ENCODE data around the gene SLC37A2.
"Not testable (repeated sequence)": the region's sequence is repeated elsewhere in the genome, so short reads cannot be mapped to it uniquely, and the experiment has no call there.

The SLC37A2 gene

DNA sequence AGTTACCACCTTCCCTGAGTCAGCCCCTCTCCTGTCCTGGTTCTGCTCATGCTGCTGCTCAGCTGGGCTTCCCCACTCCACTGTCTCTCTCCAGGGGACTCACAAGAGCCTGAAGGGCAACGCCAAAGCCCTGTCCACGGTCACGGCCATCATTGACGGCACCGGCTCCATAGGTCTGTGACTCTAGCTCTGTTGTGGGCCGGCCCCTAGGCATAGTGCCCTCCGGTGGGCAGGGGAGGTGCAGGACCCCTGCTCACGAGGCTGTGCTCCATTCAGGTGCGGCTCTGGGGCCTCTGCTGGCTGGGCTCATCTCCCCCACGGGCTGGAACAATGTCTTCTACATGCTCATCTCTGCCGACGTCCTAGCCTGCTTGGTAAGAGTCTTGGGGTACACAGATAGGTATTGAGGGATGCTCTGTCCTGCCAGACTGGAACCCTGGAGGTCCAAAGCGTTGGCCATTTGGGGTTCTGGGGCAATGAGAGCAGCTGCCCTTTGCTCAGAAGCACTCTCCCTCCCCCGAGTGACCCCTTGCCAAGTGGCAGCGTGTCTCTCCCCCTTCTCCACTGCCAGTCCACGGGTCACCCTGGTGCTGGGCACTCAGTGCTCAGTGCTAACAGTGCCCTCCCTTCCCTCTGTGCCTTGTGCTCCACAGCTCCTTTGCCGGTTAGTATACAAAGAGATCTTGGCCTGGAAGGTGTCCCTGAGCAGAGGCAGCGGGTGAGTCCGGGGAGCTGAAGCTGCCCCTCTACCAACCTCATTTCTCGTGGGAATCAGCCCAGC, 22.4 kb downstream of the SLC37A2 start:
- DNase-seq = no peak

DNA sequence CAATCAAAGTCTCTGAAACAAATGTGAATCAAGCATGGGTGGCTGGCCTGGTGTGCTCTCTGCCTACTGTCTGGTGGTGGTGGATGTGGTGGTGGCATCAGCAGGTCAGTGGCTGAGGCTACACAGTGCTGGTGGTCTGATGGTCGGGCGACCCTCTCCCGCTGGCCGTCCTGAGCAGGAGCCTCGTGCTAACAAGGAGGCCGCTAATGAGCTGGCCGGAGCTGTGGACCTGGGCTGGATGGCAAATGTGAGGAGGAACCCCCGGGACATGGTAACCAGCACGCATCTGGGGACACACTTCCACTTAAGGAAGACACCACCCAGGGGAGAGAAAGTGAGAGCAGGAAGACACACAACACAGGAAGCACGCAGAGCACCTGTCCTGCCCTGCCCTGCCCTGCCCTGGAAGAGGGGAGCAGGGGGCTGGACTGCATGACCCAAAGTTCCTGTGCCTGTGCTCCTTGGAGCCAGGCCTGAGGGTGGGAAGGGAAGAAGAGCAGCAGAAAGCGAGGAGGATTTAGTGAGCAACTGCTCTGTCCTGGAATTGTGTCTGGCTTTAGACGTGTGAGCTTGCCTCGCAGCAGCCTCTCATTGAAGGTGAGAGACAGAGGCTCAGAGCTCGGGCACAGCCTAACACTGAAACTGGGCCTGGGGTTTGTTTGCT, 23.7 kb downstream of the SLC37A2 start:
- DNase-seq = no peak

DNA sequence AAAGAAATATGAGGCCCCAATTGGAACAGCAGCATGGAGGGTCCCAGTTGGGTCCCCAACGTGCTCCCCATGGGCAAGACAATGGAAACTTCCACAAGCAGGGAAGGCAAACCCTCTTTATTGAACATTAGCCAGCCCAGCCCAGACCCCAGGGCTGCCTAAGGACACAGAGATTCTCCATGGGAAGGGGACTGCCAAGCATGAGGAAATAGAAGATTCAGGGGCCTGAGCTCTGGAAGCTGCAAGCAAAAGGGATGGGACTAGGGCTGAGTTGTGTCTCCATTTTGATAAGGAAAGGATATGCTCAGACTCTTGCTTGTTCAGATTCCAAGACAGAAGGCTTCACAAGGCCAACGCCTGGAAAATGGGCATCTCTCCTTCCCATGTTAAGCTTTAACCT, 25.0 kb downstream of the SLC37A2 start:
- DNase-seq = no peak

DNA sequence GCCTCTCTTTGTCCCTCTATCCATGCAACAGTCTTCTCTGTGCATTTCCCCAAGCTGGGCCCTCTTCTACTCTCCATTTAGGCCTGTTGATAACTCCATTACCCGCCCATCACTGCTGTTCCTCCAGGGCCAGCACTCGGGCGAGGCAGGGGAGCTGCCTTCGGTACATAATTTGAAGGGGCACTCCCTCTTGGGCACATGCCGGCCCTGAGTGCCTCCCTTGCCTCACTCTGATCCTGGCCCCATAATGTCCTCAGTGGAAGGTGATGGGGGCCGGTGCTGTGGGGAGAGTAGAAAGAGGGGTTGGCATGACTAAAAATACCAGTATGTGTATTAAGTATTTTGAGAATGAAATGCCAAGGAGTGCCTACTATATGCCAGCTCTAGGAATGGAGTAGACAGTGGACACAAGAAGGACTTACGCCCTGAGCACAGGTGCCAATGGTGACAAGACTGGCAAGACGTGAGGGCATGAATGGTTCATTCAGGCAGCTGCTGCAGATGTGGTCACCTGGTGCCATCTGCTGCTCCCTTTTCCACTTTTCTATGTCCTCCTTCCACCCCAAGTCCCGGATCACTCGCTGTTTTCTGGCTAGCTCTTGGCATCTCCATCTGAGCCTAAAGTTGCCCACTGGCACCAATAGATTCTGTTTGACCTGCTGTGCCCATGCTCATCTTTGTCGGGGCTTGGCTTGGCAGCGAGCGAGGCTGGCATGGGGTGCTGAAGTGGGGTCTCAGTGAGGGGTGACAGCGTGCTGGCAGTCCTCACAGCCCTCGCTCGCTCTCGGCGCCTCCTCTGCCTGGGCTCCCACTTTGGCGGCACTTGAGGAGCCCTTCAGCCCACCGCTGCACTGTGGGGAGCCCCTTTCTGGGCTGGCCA, 25.7 kb downstream of the SLC37A2 start:
- DNase-seq = no peak

DNA sequence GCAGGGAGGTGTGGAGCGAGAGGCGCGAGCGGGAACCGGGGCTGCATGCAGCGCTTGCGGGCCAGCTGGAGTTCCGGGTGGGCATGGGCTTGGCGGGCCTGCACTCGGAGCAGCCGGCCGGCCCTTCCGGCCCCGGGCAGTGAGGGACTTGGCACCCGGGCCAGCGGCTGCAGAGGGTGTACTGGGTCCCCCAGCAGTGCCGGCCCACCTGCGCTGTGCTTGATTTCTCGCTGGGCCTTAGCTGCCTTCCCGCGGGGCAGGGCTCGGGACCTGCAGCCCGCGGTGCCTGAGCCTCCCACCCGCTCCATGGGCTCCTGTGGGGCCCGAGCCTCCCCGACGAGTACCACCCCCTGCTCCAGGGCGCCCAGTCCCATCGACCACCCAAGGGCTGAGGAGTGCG, 26.4 kb downstream of the SLC37A2 start:
- DNase-seq = not testable (repeated sequence)

DNA sequence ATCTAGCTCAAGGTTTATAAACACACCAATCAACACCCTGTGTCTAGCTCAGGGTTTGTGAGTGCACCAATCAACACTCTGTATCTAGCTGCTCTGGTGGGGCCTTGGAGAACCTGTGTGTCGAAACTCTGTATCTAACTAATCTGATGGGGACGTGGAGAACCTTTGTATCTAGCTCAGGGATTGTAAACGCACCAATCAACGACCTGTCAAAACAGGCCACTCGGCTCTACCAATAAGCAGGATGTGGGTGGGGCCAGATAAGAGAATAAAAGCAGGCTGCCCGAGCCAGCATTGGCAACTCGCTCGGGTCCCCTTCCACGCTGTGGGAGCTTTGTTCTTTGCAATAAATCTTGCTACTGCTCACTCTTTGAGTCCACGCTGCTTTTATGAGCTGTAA, 27.0 kb downstream of the SLC37A2 start:
- DNase-seq = not testable (repeated sequence)

DNA sequence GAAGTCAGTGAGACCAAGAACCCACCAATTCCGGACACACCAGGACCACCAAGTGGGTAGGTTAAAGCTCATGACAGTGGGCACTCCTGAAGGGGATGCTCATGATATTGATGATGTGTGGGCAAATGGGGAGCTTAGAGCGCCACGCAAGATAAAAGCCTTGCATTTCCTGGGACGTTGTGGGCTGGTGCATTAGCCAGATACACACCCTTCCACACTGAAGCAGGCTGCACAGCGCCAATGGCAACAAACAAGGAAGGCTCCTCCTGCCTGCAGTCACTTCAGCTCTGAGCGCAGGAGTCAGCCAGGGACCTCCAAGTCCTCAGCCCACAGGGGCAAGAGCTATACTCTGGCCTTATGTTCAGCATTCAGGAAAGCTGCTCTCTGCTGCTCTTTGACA, 27.7 kb downstream of the SLC37A2 start:
- DNase-seq = no peak

DNA sequence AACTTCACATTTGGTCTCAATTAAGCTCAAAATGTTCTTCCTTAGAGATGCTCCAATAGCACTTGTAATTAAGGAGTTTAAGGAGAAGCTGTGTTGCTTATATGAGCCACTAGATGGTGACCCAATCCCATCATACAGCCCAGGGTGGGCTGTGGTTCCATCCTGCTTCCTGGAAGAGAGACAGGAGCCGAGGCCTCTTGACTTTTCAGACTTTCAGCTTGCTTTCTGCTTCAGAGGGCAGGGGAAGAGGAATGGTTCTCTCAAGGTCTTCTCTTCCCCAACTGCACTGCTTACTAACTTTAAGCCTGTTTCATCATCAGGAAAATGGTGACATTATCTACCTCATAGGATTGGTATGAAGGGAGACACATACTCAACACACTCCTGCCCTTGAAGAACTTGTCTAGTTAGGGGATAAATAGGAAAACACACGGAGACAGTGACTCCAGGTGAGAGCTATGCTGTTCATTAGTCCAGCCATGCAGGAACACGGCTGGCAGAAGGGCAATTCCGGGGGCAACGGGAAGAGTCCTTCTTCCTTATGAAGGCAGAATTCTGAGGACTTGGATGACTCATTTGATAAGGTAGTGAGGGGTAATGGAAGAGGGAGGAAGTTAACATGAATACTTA, 28.3 kb downstream of the SLC37A2 start:
- DNase-seq = peak; percentile 62

DNA sequence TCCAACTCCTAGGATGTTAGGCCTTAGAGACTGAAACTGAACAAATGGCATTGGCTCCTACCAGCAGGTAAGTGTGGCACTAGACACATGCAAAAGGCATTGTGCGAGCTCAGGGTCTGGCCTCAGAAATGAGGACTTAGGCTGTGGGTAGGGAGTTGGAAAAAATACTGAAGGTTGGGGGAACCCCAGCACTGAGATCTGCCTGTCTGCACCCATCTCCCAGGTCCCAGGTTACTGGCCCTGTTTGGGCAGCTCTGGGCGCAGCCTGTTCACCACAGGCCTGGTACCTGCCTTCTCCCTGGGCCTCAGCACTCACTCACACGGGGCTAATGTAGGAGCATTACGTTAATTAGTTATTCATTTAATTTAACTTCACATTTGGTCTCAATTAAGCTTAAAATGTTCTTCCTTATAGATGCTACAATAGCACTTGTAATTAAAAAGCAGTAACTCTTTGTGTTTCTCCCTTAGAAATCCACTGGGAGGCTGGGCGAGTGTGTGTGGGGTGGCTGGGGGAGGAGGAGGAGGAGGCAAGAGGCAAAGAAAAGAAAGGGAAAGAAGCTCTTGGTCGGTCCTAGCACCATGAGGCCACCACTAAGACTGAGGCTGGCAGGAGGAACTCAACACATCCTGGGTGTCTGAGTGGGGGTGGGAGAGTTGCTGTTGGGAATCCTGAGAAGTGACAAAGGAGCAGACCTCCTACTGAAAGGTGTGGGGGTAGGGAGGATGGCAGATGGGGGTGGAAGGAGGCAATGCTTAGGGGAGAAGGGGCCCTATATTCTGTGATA, 29.0 kb downstream of the SLC37A2 start:
- DNase-seq = no peak

DNA sequence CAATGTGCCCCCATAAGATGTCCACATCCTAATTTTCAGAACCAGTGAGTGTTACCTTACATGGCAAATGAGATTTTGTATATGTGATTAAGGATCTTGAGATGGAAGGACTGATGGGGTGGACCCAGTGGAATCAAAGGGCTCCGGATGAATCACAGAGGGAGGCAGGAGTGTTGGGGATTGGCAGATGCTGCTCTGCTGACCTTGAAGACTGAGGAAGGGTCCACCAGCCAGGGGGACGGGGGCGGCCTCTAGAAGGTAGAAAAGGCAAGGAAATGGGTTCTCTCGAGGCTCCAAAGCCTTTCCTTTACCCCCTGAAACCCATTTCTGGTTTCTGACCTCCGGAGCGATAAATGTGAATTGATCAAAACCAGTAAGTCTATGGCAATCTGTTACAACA, 29.6 kb downstream of the SLC37A2 start:
- DNase-seq = no peak

DNA sequence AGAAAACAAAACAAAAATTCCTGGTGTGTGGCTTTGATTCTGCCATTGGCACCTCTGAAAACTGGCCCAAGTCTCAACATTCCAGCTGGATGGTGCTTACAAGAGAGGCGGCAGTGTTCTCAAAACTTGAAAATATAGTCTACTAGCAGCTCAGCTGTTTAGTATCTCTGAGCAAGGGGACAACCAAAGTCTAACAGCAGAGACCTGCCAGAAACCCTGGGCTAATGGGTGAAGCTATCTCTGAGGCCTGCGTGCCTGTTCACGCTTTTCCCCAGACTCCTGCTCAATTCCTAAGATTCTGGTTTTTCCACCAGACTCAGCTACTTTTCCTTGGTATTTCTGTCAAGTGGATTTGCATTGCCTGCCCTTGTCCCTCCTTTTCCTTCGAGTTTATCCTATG, 30.4 kb downstream of the SLC37A2 start:
- DNase-seq = no peak

DNA sequence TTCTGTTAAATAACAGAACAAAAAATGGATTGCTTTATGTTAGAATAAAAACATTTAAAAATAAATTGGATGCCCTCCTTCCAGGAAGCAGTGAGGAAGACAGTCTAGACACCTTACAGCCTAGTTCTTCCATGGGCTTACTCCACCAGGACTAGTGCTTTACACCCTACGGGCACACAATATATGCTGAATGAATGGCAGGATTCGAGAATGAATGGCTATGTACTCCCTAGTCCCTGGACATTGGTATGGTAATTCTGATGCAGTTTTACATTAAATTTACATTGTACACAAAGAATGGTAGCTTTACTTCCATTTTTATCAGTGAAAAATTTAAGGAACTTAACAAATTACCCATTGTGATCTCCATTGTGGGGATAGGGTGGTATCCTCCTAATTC, 31.6 kb downstream of the SLC37A2 start:
- DNase-seq = no peak

DNA sequence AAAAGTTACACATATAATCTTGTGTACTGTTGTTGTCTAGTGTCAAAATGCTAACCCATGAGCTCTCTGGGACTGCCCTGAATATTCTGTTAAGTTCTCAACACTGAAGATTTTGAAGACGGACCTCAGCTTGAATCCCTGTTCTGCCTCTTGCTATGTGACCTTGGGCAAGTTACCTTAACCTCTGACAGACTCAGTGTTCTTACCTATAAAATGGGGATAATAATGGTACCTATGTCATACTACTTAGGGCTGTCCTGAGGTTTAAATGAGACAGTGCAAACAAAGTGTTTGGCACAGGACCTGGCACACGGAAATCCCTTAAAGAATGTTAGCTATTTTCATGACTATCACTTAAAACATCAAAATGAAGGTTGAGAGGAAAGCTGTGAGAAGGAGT, 37.0 kb downstream of the SLC37A2 start:
- no peak for DNase-seq

DNA sequence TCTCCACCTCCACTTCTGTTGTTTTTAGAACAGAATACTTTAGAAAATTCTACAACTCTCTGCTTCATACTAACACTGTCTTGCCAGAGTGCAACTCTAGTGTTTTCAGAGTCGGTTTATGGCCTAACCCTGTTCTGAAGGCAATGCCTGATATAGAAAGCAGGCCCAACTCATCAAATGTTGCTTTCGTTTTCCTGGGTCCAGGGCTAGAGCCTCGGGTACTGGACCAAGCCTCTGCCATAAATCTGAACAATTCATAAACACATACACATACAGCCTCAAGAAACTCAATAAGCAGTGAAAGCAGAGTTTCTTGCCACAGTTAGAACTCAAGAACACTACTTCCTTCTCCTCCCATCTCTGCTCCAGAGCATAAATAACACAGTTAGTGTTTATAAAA, 38.5 kb downstream of the SLC37A2 start:
- DNase-seq = no peak

DNA sequence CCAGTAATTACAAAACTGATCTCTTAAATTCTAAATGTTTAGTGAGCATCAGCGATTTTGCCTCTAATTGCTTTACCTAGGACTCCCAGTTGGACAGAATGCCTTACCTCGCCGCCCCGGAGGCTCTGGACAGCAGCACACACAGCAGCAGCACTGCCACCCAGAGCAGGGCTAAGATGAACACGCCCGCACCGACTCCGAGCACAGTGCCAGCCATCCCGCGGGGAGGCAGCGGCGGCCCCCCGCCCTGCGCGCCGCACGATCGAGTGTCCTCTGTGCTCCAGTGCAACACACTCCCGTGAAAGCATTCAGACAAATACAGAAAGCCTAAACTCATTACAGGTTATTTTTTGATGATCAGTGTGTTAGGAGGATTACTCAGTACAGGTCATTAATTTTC, 38.9 kb downstream of the SLC37A2 start:
- DNase-seq = no peak

DNA sequence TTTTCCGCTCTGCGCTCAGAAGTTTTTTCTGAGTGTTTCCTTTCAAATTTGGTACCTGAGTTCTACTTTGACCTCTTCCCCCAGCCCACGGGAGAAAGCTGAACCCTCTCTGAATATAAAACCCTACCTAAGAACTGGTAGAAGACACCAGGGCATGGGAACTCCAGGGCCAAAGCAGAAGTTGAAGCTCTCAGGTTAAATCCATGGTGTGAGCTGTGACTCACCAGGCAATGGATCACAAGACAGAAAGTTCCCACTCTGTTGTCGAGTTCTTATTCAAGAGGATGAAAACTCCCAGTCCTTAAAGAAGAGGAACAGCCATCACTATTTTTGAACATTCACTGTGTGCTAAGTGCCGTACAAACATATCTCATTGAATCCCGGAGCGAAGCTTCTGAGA, 39.4 kb downstream of the SLC37A2 start:
- no peak for DNase-seq

DNA sequence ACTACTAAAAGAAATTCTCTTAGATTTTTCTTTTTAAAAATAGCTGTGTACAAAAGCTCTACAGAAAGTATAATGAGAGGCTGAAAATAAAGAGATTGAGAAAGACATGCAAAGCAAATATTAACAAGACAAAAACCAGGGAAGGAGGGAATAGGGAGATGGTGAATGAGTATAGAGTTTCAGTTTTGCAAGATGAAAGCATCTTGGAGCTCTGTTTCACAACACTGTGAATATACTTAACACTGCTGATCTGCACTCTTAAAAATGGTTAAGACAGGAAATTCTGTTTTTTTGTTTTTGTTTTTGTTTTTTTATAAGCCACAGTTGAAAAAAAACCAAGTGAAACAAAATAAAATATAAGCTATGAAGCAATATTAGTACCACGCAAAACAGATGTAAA, 42.8 kb downstream of the SLC37A2 start:
- DNase-seq = no peak

DNA sequence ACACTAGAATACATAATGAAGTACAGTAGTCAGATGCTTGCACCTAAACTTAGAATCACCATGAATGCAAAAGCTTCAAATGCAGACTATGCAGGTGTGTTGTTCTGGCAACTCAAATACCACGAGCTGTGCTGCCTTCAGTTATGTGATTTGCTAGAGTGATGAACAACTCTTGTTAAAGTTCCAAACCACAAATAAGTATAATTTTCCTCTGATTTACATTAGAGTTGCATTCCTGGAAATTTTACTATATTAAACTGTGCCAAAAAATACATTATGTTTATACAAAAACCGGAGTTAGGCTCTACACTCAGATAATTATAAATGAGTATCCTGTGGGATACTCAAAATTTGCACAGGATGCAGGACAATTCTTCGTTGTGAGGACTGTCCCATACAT, 45.4 kb downstream of the SLC37A2 start:
- DNase-seq = no peak

DNA sequence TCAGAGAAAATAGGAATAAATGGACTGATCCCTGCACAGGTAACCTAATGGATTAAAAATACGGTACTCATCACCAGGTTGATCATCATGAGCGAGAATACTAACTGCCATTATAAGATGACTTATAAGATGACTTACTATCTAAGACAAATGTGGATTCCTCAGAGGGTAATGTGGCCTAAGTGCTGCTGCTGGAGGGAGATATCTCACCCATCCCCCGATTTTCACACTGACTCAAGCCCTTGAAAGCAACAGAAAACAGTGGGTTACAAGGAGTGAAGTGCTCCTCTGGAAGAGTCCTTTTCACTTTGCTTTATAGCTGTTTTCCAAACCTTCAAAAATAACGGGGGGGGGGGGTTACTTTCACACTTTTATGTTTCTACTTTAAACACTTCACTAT, 47.4 kb downstream of the SLC37A2 start:
- DNase-seq = no peak

DNA sequence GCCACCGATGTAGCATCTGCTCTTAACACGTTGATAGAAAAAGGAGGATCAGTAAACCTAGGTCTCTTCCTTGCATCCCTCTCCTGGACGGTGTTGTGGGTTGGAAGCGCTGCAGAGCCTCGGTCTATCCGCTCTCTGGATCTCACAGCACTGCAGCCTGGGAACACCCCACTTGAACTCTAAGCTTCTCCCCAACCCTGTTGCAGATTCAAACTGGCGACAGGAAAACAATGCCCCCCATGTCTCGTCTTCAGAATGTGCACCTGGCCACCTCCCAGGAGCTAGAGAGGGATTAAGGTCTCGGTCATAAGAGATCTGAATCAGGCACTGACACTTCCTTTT, 47.9 kb downstream of the SLC37A2 start:
- DNase-seq = no peak

DNA sequence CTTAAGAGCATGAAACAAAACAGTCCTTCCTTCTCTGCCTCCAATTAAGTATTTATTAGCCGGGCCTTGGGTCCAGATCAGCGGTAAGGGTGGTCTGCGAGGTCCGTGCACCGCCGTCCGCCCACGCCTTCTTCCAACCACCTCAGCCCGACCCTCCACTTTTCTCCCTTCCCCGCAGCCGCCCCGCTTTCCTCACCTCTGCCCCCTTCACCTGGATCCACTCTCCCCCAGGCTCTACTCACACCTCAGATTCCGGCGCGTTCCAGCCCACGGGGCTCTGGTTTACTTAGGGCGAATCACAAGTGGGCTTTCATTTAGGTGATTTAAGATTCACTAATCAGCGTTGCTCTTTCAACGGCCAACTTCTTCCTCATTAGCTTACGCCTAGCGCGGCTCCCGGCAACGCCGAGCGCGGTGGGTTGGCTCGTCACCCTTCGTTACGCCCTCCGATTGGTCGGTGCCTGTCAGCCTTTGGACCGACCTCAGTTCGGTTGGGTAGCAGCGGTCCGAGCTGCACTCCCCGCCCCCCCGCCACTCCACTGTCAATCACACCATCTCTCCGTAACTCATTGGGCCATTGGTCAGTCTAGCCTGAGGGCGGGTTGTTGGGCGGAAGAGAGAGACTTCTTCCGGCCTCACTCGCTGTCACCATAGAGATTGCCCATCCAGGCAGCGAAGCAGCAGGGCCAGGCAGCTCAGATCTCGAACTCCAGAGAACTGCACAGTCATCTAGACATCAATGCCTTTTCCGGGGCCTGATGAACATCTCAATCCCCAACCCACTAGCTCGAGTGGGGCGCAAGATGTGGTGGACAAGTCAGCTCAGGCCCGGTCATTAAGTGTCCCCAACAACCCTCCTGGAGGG, 48.5 kb downstream of the SLC37A2 start, which contains the start of gene TMEM218:
TSS of gene TMEM218 (minus strand) at position 284 of the 865 bp plus-strand sequence. CDS start 9,385 bp downstream, outside the sequence.
- peak; percentile 98 for DNase-seq
